Measurements from ENCODE around the gene PIGB.
"Not testable (repeated sequence)": the region's sequence is repeated elsewhere in the genome, so short reads cannot be mapped to it uniquely, and the experiment has no call there.

The PIGB gene

DNA sequence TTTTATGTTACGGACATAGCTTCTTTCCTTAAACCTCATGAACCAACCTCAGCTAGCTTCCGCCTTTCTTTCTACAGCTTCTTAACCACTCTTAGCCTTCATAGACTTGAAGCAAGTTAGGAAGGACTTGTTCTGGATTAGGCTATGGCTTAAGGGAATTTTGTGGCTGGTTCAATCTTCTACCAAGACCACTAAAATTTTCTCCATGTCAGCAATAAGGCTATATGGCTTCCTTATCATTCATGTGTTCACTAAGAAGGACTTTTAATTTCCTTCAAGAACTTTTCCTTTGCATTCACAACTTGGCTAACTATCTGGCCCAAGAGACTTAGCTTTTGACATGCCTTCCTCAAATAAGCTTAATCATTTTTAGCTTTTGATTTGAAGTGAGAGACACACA, 64.7 kb downstream of the PIGB start:
- DNase-seq: no peak

DNA sequence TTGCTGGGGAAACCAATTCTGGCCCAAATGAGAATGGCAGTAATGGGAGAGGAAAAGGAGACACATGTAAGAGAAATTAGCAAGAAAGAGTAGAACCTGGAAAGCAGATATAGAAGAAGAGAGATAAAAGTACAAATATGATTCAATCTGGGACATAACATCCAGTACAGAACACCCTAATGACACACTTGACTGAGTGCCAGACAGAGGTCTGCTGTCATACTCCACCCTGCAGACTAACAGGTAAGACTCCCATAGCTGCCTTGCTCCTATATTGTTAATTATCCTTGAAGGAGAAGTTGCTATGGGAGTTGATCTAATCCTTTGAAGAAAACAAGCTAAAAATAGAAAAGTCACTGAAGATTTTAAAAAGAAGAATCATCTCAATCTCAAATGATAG, 68.0 kb downstream of the PIGB start:
- DNase-seq: no peak

DNA sequence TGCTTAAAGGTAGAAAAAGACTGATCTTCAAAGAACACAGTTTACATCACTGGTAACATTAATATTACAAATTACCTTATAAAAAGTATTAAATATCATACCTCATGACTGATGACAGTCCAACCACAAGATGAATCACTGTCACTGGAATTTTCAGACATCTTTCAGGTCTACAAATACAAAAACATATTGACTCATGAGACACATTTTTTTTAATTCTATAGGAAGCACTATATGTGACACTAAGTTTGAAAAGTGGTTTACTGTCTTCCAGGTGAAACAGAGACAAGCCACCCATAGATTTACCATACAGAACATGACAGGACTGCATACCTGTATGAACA, 70.2 kb downstream of the PIGB start:
- no peak for DNase-seq

DNA sequence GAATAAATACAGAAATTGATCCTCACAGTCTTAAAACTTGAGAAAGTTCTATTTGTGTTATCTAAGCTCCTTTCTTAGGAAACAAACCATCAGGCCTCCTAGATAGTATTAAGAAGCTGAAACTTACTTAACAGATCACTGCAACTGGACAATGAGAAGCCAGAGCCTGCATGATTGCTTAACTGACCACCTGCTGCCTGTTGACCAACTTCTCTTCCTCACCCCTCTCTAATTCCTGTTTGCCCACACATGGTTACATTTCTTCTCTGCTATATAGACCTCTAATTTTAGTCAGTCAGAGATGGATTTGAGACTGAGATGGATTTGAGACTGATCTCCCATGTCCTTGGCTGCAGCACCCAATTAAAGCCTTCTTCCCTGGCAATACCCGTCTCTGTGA, 75.7 kb downstream of the PIGB start:
- no peak for DNase-seq

DNA sequence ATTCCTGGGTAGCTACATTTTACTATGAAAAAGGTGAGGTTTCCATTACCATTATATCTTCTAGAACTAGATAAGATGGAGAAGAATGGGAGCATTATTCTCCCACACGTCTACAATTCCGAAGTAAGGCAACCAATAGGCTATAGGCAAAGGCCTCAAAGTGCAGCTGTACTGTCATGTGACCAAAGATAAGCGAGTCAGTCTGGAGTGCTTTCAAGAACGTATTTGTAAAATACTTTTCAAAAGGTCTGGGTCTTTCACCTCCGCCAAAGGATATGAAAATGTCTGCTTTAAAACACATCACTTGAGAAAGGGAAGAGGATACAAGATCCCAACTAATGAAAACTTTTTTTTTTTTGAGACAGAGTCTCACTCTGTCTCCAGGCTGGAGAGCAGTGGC, 79.2 kb downstream of the PIGB start:
- no peak for DNase-seq

DNA sequence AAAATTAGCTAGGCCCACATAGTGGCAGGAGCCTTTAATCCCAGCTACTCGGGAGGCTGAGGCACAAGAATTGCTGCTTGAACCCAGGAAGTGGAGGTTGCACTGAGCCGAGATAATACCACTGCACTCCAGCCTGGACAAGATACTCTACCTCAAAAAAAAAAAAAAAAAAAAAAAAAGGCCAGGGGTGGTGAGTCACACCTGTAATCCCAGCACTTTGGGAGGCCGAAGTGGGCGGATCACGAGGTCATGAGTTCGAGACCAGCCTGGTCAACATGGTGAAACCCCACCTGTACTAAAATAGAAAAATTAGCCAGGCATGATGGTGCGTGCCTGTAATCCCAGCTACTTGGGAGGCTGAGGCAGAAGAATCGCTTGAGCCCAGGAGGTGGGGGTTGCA, 81.0 kb downstream of the PIGB start:
- DNase-seq: not testable (repeated sequence)

DNA sequence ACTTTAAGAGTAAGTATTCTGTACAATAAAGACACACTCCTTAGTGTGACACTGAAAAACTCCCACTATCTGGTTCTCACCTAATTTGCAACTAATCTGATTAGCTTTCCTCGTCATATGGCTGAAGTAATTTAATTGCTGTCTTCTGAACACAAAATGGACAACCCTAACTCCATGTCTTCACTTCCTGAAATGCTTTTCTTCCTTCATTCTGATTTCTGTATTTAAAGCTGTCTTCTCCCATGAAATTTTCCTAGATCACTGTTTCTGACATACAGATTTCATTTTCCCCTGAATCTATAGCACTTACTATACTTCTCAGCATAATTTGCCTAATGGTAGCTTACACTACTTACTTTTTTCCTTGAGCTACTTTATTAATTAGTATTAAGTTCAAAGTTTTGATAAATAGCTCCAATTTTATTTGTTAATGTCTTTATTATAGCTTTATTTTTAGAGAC, 82.8 kb downstream of the PIGB start:
- no peak for DNase-seq

DNA sequence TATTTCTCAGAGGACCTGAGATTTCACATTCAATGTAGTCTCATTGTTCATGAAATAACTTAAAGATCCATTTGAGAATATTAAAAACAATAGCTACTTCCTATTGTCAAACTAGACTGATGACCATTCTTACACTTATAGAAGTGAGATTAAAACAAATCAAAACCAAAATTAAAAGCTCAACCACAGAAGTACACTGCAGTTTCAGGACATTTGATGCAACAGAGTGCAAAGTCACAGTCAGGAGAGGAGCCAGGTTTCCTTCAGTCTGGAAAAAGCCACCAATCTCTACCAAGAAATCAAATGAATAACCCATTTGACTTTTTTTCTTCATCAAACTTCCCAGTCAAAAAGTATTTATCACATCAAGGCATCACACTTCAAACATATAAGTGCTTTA, 83.7 kb downstream of the PIGB start:
- DNase-seq: no peak

DNA sequence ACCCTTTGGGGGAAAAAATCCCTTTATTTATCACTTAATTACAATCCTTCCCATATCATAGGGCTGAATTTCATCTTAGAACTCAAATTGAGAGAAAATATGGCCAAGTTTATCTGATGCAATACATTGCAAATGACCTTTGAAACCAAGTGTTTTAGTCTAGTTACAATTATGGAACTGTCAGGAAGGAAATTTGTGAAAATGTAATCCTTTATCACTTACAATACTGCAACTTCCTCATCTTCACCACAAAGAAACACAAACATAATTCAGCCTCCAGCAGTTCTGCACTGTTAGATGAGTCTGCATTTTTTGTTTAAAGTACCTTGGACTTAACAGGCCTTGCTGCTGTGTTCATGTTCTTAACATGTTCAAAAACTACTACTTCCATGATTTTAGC, 84.5 kb downstream of the PIGB start:
- DNase-seq: no peak

All from NCI-H1436 (cell line).